ENCODE measurements around the gene ARL4D. TPM values are rescaled to one million over a fixed set of nuclear protein-coding genes. Genes with fewer than 3 reads are reported as not detected.

Gene ARL4D
- total RNA-seq, 1 experiment from 2014 or later, result 8.8 TPM

GRCh38 chr17:43369986-43370385 is 28.8 kb upstream of the ARL4D start:
- CTCF ChIA-PET, result no interaction called here

GRCh38 chr17:43371227-43371821 is 27.5 kb upstream of the ARL4D start:
- no TSS peak for BruUV-seq (replicated peaks)

More at GRCh38 chr17:43369986-43370385, 28.8 kb upstream of the ARL4D start:
- no peak for TF ChIP-seq CTCF (conservative IDR thresholded peaks at IDR 0.05)
- TF ChIP-seq EZH2 (IDR thresholded peaks at IDR 0.05; ENCODE audit: low read depth), result no peak
- H2AFZ ChIP-seq, result no peak overlapping the region
- H3K79me2 ChIP-seq (ENCODE audit: low read depth), result peaks cover 5% of the 10 kb centered on the region; the same call in 1 of the 2 replicates
- intact Hi-C loops (cut with micrococcal nuclease; ENCODE audit: unreplicated experiment), result no loop called here
- peak overlapping the region; percentile 61 for H3K4me3 ChIP-seq
- no peaks in the 10 kb centered on the region for H3K9me3 ChIP-seq (ENCODE audit: insufficient read depth, low read depth)
- H3K4me1 ChIP-seq (replicated peaks; ENCODE audit: insufficient read depth), result peaks cover 26% of the 10 kb centered on the region
- POLR2A ChIA-PET (ENCODE audit: unreplicated experiment), result interaction anchor here (0.6 kb wide), 1 partner anchor 10 kb away, joined by 3 read pairs; no protein-coding TSS in a partner anchor
- peak overlapping the region; percentile 93 for H3K4me2 ChIP-seq
- peaks cover 27% of the 10 kb centered on the region for H3F3A ChIP-seq (ENCODE audit: insufficient read depth, low read depth)
- H3K27me3 ChIP-seq (ENCODE audit: insufficient read depth, low read depth), result no peaks in the 10 kb centered on the region
- no peaks in the 10 kb centered on the region for H3K36me3 ChIP-seq (ENCODE audit: low read depth)
- no peaks in the 10 kb centered on the region for H4K20me1 ChIP-seq (ENCODE audit: insufficient read depth)
- BruUV-seq (replicated peaks), result no TSS peak
- no peaks in the 10 kb centered on the region for H3K9me2 ChIP-seq (ENCODE audit: insufficient read depth)
- peak overlapping the region; percentile 100 for H3K27ac ChIP-seq
- no peak for DNase-seq

GRCh38 chr17:43372273-43372911 is 26.4 kb upstream of the ARL4D start:
- peaks cover 5% of the 10 kb centered on the region; the same call in 1 of the 2 replicates for H3K79me2 ChIP-seq (ENCODE audit: low read depth)
- peaks cover 20% of the 10 kb centered on the region for H3F3A ChIP-seq (ENCODE audit: insufficient read depth, low read depth)
- peaks cover 18% of the 10 kb centered on the region for H3K4me1 ChIP-seq (replicated peaks; ENCODE audit: insufficient read depth)
- H3K27ac ChIP-seq, result no peak overlapping the region
- ChIA-PET CTCF (no interaction called here), POLR2A (ENCODE audit: unreplicated experiment) (interaction anchor here (0.5 to 0.6 kb wide), 2 partner anchors 33 to 112 kb away, joined by 4 to 7 read pairs; partner anchors contain the start of gene DHX8)
- no peak for TF ChIP-seq EZH2 (IDR thresholded peaks at IDR 0.05; ENCODE audit: low read depth)
- no peak for TF ChIP-seq CTCF (conservative IDR thresholded peaks at IDR 0.05)
- H3K27me3 ChIP-seq (ENCODE audit: insufficient read depth, low read depth), result no peaks in the 10 kb centered on the region
- BruUV-seq (replicated peaks), result no TSS peak
- intact Hi-C loops (cut with micrococcal nuclease; ENCODE audit: unreplicated experiment), result no loop called here
- no peaks in the 10 kb centered on the region for H3K9me3 ChIP-seq (ENCODE audit: insufficient read depth, low read depth)
- H4K20me1 ChIP-seq (ENCODE audit: insufficient read depth), result no peaks in the 10 kb centered on the region
- no peaks in the 10 kb centered on the region for H3K36me3 ChIP-seq (ENCODE audit: low read depth)
- no peaks in the 10 kb centered on the region for H3K9me2 ChIP-seq (ENCODE audit: insufficient read depth)
- no peak overlapping the region for H3K4me3 ChIP-seq
- no peak for DNase-seq
- no peak overlapping the region for H2AFZ ChIP-seq
- H3K4me2 ChIP-seq, result no peak overlapping the region

More at GRCh38 chr17:43371227-43371821, 27.5 kb upstream of the ARL4D start:
- peaks cover 26% of the 10 kb centered on the region for H3K4me1 ChIP-seq (replicated peaks; ENCODE audit: insufficient read depth)
- CTCF ChIA-PET, result interaction anchor here (0.5 kb wide), 1 partner anchor 20 kb away, joined by 8 read pairs; no protein-coding TSS in a partner anchor
- H3K4me3 ChIP-seq, result no peak overlapping the region
- peaks cover 5% of the 10 kb centered on the region; the same call in 1 of the 2 replicates for H3K79me2 ChIP-seq (ENCODE audit: low read depth)
- H3K4me2 ChIP-seq, result no peak overlapping the region
- DNase-seq, result no peak
- TF ChIP-seq EZH2 (IDR thresholded peaks at IDR 0.05; ENCODE audit: low read depth) (no peak), CTCF (conservative IDR thresholded peaks at IDR 0.05) (no peak)
- H3K27me3 ChIP-seq (ENCODE audit: insufficient read depth, low read depth), result no peaks in the 10 kb centered on the region
- no peak overlapping the region for H3K27ac ChIP-seq
- POLR2A ChIA-PET (ENCODE audit: unreplicated experiment), result no interaction called here
- intact Hi-C loops (cut with micrococcal nuclease; ENCODE audit: unreplicated experiment), result no loop called here
- no peaks in the 10 kb centered on the region for H4K20me1 ChIP-seq (ENCODE audit: insufficient read depth)
- H3K9me3 ChIP-seq (ENCODE audit: insufficient read depth, low read depth), result no peaks in the 10 kb centered on the region
- no peaks in the 10 kb centered on the region for H3K9me2 ChIP-seq (ENCODE audit: insufficient read depth)
- H3K36me3 ChIP-seq (ENCODE audit: low read depth), result no peaks in the 10 kb centered on the region
- no peak overlapping the region for H2AFZ ChIP-seq
- peaks cover 23% of the 10 kb centered on the region for H3F3A ChIP-seq (ENCODE audit: insufficient read depth, low read depth)
